Measurements from ENCODE around the gene ITGA6.

ITGA6 gene

GRCh38 chr2:172480301-172481218 lies 53.2 kb downstream of the ITGA6 start:
- H3K27me3 ChIP-seq (ENCODE audit: control insufficient read depth, insufficient read depth, low read length): no peaks in the 10 kb centered on the region
- H3K4me3 ChIP-seq (ENCODE audit: low read depth, low read length): no peak overlapping the region
- no peaks in the 10 kb centered on the region for H3K9me3 ChIP-seq (ENCODE audit: control insufficient read depth, low read length)
- H3K79me2 ChIP-seq: no peaks in the 10 kb centered on the region
- H3K36me3 ChIP-seq (ENCODE audit: control insufficient read depth, insufficient read depth, low read length): no peaks in the 10 kb centered on the region
- no peak overlapping the region for H3K27ac ChIP-seq
- no peak overlapping the region for H2AFZ ChIP-seq
- no peak overlapping the region for H3K9ac ChIP-seq
- H3K4me1 ChIP-seq: no peaks in the 10 kb centered on the region
- TF ChIP-seq CTCF (IDR thresholded peaks at IDR 0.05): no peak
- H3K4me2 ChIP-seq (ENCODE audit: low read length): no peak overlapping the region

- no peak overlapping the region for H3K27ac ChIP-seq
- H3K4me2 ChIP-seq (ENCODE audit: low read length): no peak overlapping the region
- TF ChIP-seq CTCF (IDR thresholded peaks at IDR 0.05): no peak
- no peak overlapping the region for H3K9ac ChIP-seq
- H3K4me3 ChIP-seq (ENCODE audit: low read depth, low read length): no peak overlapping the region
- H3K9me3 ChIP-seq (ENCODE audit: control insufficient read depth, low read length): no peaks in the 10 kb centered on the region
- H3K4me1 ChIP-seq: no peaks in the 10 kb centered on the region
- H3K36me3 ChIP-seq (ENCODE audit: control insufficient read depth, insufficient read depth, low read length): no peaks in the 10 kb centered on the region
- no peaks in the 10 kb centered on the region for H3K79me2 ChIP-seq
- no peaks in the 10 kb centered on the region for H3K27me3 ChIP-seq (ENCODE audit: control insufficient read depth, insufficient read depth, low read length)
- no peak overlapping the region for H2AFZ ChIP-seq
Observed at GRCh38 chr2:172481507-172482262, 54.3 kb downstream of the ITGA6 start.

GRCh38 chr2:172484253-172484652 lies 56.9 kb downstream of the ITGA6 start:
- Histone ChIP-seq H3K4me3 (ENCODE audit: low read depth, low read length) (no peak overlapping the region), H3K36me3 (ENCODE audit: control insufficient read depth, insufficient read depth, low read length) (no peaks in the 10 kb centered on the region), H3K27ac (no peak overlapping the region), H3K9me3 (ENCODE audit: control insufficient read depth, low read length) (no peaks in the 10 kb centered on the region), H3K27me3 (ENCODE audit: control insufficient read depth, insufficient read depth, low read length) (no peaks in the 10 kb centered on the region), H2AFZ (no peak overlapping the region), H3K9ac (no peak overlapping the region), H3K4me1 (no peaks in the 10 kb centered on the region), H3K4me2 (ENCODE audit: low read length) (no peak overlapping the region), H3K79me2 (no peaks in the 10 kb centered on the region)
- no peak for TF ChIP-seq CTCF (IDR thresholded peaks at IDR 0.05)

- H3K4me3 ChIP-seq (ENCODE audit: low read depth, low read length): no peak overlapping the region
- no peaks in the 10 kb centered on the region for H3K79me2 ChIP-seq
- no peaks in the 10 kb centered on the region for H3K9me3 ChIP-seq (ENCODE audit: control insufficient read depth, low read length)
- TF ChIP-seq CTCF (IDR thresholded peaks at IDR 0.05): no peak
- no peaks in the 10 kb centered on the region for H3K27me3 ChIP-seq (ENCODE audit: control insufficient read depth, insufficient read depth, low read length)
- no peak overlapping the region for H3K27ac ChIP-seq
- H3K9ac ChIP-seq: no peak overlapping the region
- no peak overlapping the region for H3K4me2 ChIP-seq (ENCODE audit: low read length)
- no peak overlapping the region for H2AFZ ChIP-seq
- H3K36me3 ChIP-seq (ENCODE audit: control insufficient read depth, insufficient read depth, low read length): no peaks in the 10 kb centered on the region
- H3K4me1 ChIP-seq: no peaks in the 10 kb centered on the region
Observed at GRCh38 chr2:172484706-172485105, 57.3 kb downstream of the ITGA6 start.
